ENCODE data around the gene PIH1D1.

The PIH1D1 gene

GRCh38 chr19:49432141-49433073, 19.2 kb downstream of the PIH1D1 start:
- no peak for DNase-seq

GRCh38 chr19:49431330-49431749, 20.3 kb downstream of the PIH1D1 start:
- DNase-seq: no peak

- no peak for DNase-seq
Measured at GRCh38 chr19:49430678-49431329, 20.8 kb downstream of the PIH1D1 start.

- no peak for DNase-seq
Measured at GRCh38 chr19:49430172-49430677, 21.4 kb downstream of the PIH1D1 start.

GRCh38 chr19:49428547-49429451, 22.8 kb downstream of the PIH1D1 start:
- DNase-seq: no peak

GRCh38 chr19:49427855-49428546, 23.6 kb downstream of the PIH1D1 start:
- DNase-seq: no peak

- no peak for DNase-seq
Measured at GRCh38 chr19:49427339-49427738, 24.3 kb downstream of the PIH1D1 start.

GRCh38 chr19:49425922-49426592, 25.6 kb downstream of the PIH1D1 start:
- no peak for DNase-seq

GRCh38 chr19:49425178-49425577, 26.4 kb downstream of the PIH1D1 start, which contains the start of gene GFY:
Gene GFY, plus strand, starts transcription at chr19:49425388. Its CDS starts 1,043 bp downstream, at chr19:49426431.
- no peak for DNase-seq

- no peak for DNase-seq
Measured at GRCh38 chr19:49423985-49424303, 27.7 kb downstream of the PIH1D1 start.

- DNase-seq: no peak
Measured at GRCh38 chr19:49423071-49423984, 28.3 kb downstream of the PIH1D1 start, which contains the start of gene PTH2. Gene PTH2, minus strand, starts transcription at chr19:49423441. Its CDS starts 102 bp downstream, at chr19:49423339.

- DNase-seq: no peak
Measured at GRCh38 chr19:49422407-49423070, 29.1 kb downstream of the PIH1D1 start.

- DNase-seq: no peak
Measured at GRCh38 chr19:49421878-49422202, 29.8 kb downstream of the PIH1D1 start.

GRCh38 chr19:49421039-49421877, 30.4 kb downstream of the PIH1D1 start:
- DNase-seq: no peak

- no peak for DNase-seq
Measured at GRCh38 chr19:49420227-49420626, 31.4 kb downstream of the PIH1D1 start.

GRCh38 chr19:49419173-49419572, 32.4 kb downstream of the PIH1D1 start:
- DNase-seq: no peak

- DNase-seq: no peak
Measured at GRCh38 chr19:49418511-49418910, 33.1 kb downstream of the PIH1D1 start.

- DNase-seq: no peak
Measured at GRCh38 chr19:49417088-49417487, 34.5 kb downstream of the PIH1D1 start.

GRCh38 chr19:49415810-49416200, 35.8 kb downstream of the PIH1D1 start:
- DNase-seq: no peak

Data from activated CD4-positive, alpha-beta T cell treated with anti-CD3 and anti-CD28 coated beads for 1 hour (primary cell).